D341Med (cell line): ENCODE measurements around the gene FBXL7.

Experiments used
- DNase-seq: peaks from one replicate; pipeline ENCODE4 v3.0.0; 2012; ENCODE audit warnings: low spot score

FBXL7 gene

GRCh38 chr5:15893866-15894265 lies 393.9 kb downstream of the FBXL7 start:
- DNase-seq, result no peak

GRCh38 chr5:15897656-15898055 lies 397.7 kb downstream of the FBXL7 start:
- DNase-seq, result no peak

GRCh38 chr5:15898641-15899040 lies 398.7 kb downstream of the FBXL7 start:
- no peak for DNase-seq

DNA sequence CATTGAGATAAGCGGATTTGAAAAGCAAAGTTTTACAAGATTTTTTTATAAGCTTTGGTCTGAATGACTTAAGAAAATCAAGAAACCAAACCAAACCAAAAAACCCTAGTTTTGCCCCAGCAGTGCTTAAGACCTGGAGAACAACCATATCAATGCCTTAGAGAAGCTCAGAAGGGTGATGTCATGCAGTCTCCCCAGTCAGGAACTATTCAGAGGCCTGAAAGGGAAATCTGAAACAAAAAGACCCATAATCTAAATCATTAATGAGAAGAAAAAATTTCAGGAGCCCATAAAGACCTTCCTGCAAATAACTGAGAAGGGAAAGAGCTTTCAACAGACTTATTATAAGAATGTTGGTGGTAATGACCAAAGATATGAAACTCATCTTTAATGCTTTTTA lies 399.5 kb downstream of the FBXL7 start:
- no peak for DNase-seq

GRCh38 chr5:15901151-15901550 lies 401.2 kb downstream of the FBXL7 start:
- no peak for DNase-seq

GRCh38 chr5:15902066-15902465 lies 402.1 kb downstream of the FBXL7 start:
- DNase-seq, result no peak

DNA sequence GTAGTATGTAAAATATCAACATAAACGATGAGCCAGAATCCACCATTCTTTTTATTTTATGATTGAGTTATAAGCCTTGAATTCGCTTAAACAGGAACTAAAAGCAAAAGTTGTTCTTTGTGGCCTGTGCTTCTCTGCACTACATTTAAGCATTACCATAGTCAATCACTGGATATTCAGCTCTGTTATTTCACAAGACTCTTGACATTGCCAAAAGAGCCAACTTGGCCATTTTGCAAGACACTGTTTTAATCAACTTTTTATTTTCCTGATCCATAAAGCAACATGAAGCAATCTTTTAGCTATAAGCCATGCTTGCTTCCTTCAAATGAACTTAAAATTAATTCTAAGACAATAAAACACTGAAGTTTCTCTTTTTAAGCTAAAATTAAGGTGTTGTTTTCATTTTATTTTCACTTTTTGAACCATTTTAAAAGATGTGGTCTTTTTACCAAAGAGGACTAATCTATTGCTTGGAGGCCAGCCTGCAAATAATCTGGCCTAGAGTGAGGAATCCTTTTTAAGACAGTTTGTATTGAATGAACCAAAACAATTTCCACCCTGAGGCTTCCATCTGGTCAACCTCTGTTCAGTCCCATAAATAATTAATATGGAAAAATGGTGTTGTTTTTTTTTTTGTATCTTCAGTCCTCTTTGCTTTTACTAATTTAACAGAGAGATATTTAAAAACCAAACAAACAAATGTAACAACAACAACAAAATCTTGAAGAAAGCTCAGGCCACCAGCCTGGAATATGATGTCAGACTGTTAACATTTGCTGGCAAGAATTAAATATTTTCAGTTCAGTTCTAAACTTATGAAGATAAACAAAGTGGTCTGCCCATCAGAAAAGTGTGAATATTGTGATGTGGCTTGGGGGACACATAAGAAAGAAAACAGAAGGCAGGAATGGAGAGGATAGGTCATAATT lies 405.2 kb downstream of the FBXL7 start:
- DNase-seq, result no peak

DNA sequence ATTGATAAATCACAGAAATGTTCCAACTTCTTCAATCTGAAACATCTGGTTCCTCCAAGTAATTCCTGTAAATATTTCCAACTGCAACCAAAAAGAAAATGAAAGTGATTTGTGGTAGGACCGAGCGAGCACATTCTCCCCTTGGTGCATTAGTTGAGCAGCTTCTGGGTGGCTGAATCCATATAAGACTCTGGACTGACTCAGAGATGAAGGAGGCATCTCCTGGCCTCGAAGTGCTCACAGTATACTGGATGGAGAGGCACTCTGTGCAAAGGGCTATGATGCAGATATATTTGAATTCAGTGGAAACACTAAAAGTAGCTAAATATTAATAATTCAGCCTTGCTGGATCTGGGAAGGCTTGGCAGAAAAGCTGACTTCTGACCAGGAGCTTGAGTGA lies 414.7 kb downstream of the FBXL7 start:
- DNase-seq, result no peak

- no peak for DNase-seq
These were observed 426.6 kb downstream of the FBXL7 start for GRCh38 chr5:15926586-15926985.

- DNase-seq, result no peak
These were observed 427.9 kb downstream of the FBXL7 start for GRCh38 chr5:15927710-15928380.

GRCh38 chr5:15929611-15930263 lies 429.8 kb downstream of the FBXL7 start:
- DNase-seq, result no peak

GRCh38 chr5:15932066-15932465 lies 432.1 kb downstream of the FBXL7 start:
- DNase-seq, result no peak

DNA sequence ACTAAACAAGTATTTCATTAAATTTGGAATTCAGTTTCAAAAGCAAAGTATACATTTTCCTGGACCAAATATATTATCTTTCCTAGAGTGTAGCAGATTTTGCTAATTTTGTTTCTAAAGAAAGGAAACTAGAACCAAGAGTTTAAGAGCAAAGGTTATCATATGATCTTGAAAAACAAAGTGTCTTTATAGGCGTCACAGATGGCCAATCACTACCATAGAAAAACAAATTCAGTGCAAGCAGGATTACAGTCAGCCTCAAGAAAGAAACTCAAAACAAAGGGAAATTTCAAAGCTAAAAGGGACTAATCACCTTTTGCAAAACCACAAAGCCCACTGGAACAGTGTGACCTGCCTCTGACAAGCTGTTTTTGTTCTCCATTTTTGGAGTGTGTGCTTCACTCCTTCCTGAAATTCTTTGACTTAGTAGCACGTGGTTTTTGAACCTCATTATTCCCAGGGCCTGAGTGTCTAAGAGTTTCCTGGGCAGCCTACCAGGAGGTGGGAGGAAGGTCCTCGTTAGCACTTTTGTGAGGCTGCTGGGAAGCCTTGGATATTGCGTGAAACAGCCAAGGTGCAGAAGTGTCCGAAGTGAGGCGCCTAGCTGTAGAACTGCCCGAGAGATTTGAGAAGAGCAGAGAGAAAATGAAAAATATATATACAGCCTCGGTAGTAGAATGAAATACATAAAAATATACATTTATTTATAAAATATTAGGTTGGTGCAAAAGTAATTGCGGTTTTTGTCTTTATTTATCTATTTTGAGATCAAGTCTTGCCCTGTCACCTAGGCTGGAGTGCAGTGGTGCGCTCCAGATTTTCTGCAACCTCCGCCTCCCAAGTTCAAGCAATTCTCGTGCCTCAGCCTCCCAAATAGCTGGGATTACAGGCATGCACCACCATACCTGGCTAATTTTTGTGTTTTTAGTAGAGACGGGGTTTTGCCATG lies 433.6 kb downstream of the FBXL7 start:
- DNase-seq, result no peak

- DNase-seq, result no peak
These were observed 436.7 kb downstream of the FBXL7 start for GRCh38 chr5:15936505-15937245.

- DNase-seq, result no peak
These were observed 437.7 kb downstream of the FBXL7 start for GRCh38 chr5:15937708-15938107.

GRCh38 chr5:15938186-15938585 lies 438.2 kb downstream of the FBXL7 start:
- no peak for DNase-seq

DNA sequence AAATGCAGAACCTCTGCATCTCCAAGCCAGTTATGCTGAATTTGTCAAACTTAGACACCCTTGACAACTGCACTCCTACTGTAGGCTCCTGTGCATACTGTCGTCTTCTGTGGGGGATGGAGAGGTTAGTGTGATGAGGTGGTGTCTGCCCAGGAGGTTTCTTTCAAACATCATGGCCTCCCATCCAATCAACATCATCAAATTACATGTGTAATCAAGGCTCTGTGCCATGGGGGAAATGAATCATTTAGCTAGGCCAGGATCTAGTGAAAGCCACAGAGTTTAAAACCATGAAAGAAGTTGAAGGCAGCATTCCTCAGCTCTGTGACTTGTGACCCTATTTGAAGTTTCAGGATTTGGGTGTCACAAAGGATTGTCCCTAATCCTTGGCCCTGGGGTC lies 439.0 kb downstream of the FBXL7 start:
- no peak for DNase-seq

DNA sequence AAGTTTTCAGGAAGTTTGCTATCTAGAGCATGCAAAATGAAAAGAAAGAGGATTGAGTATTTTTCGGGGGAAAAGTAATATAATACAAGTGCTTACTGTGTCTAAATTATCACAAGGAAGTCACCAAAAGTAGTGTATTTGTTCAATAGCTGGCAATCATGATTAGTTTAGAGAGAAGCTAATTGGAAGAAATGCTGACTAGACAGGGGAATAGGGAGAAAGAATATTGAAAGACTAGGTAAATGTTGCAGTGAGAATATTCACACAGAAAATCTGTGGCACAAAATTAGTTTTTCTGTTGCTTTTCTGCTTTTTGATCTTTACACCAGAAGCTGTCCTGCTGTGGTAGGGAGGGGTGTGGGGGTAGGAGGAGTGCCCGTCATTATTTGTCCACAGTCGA lies 440.9 kb downstream of the FBXL7 start:
- no peak for DNase-seq

DNA sequence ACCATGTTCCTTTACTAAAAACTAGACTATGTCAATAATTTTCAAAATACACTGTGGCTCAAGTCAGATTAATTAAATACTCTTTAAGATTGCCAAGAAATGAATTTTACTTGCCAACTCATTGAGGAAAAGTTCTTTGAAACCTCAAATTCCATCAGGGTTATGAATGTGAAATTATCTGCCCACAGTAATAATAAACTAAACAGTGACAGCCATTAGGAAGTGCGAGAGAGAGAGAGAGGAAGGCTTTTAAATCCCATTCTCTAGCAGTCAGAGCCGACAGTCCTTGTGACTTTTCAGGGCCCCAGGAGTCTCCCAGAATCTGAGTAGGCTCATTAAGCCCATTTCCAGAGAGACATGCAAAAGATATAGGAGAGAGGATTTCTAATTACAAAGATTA lies 443.5 kb downstream of the FBXL7 start:
- DNase-seq, result no peak

- no peak for DNase-seq
These were observed 446.0 kb downstream of the FBXL7 start for GRCh38 chr5:15946026-15946425.

GRCh38 chr5:15948190-15948589 lies 448.2 kb downstream of the FBXL7 start:
- DNase-seq, result no peak
